HCT116 (cell line): ENCODE measurements around the gene ZNF492. TPM values are rescaled to one million over a fixed set of nuclear protein-coding genes. Genes with fewer than 3 reads are reported as not detected.

Source experiments
- ATAC-seq: fragments of 200-7000 bp; cut with Tn5 transposase; 2 replicates; pipeline ENCODE4 v1.9.1; 2020; ENCODE audit warnings: mild to moderate bottlenecking, moderate library complexity
- BruUV-seq: library from RNA; stranded (reverse); fragments of 400-500 nt; replicated peaks from 2 replicates; lab custom pipeline; 2021; lab: Mats Ljungman, UMichigan
- CTCF ChIA-PET: fragments of 300-600 bp; sonication (Branson Sonifier 250); formaldehyde crosslinking; loops from one replicate; lab custom pipeline; 2021; ENCODE audit warnings: antibody characterized with exemption; lab: Charles Lee
- POLR2A ChIA-PET: fragments of 300-600, 350-600 bp; sonication (Branson Sonifier 250); formaldehyde crosslinking; loops from one replicate; lab custom pipeline; 2021; ENCODE audit warnings: antibody characterized with exemption; lab: Charles Lee
- RAD21 ChIA-PET, 2 experiments: fragments of 300-600 bp; sonication (Branson Sonifier 250); formaldehyde crosslinking; loops; one replicate each; lab custom pipeline; 2023; ENCODE audit warnings: low total read pairs in 2 of 2; ENCODE audit not compliant: uncharacterized antibody in 2 of 2, unreplicated experiment in 2 of 2, low non-redundant PET in 1 of 2; lab: Charles Lee
- DNase-seq: peaks from one replicate; pipeline ENCODE4 v3.0.0-alpha.2; 2010; ENCODE audit warnings: low read depth, low spot score
- H2AFZ ChIP-seq: fragments of 200-600 bp; shearing (Covaris generic), sonication (generic); 2 replicates; pipeline ENCODE4 v1.6.1; 2017; ENCODE audit warnings: low read depth, mixed run types, mixed read lengths, antibody characterized with exemption, low read length; ENCODE audit not compliant: poor library complexity, severe bottlenecking
- H3K27ac ChIP-seq: 2 replicates; pipeline ENCODE4 v1.5.1; 2012; ENCODE audit warnings: low read depth, low read length
- H3K27me3 ChIP-seq: fragments of 200-600 bp; sonication (generic); 2 replicates; pipeline ENCODE4 v1.6.1; 2016; ENCODE audit warnings: mixed run types, low read length, mixed read lengths; ENCODE audit not compliant: insufficient read depth
- H3K36me3 ChIP-seq, 2 experiments: fragments of 200-500 bp in 1 of 2; fragments of 200-600 bp in 1 of 2; sonication (Bioruptor generic) in 1 of 2; sonication (generic) in 1 of 2; 2 replicates each; pipeline versions ENCODE4 v1.5.1 to v1.6.1; 2014 to 2016; ENCODE audit warnings: low read length in 2 of 2, inconsistent platforms in 1 of 2, mixed read lengths in 1 of 2, mixed run types in 1 of 2; ENCODE audit not compliant: insufficient read depth in 2 of 2, control insufficient read depth in 1 of 2
- H3K4me1 ChIP-seq, 2 experiments: fragments of 200-600 bp in 1 of 2; sonication (generic) in 1 of 2; 2 replicates each; pipeline versions ENCODE4 v1.5.1 to v1.6.1; 2012 to 2017; ENCODE audit warnings: low read length in 2 of 2, inconsistent platforms in 1 of 2, mild to moderate bottlenecking in 1 of 2, mixed read lengths in 1 of 2, mixed run types in 1 of 2, moderate library complexity in 1 of 2; ENCODE audit not compliant: insufficient read depth in 2 of 2, control insufficient read depth in 1 of 2
- H3K4me2 ChIP-seq: fragments of 200-600 bp; sonication (generic); 2 replicates; pipeline ENCODE4 v1.6.1; 2017; ENCODE audit warnings: mixed run types, low read length, mixed read lengths
- H3K4me3 ChIP-seq, 2 experiments: fragments of 200-600 bp in 1 of 2; sonication (generic) in 1 of 2; replicated peaks in 1 of 2; 2 replicates each; pipeline ENCODE4 v1.5.1; 2011 to 2016; ENCODE audit warnings: low read length in 2 of 2, control low read depth in 1 of 2, low read depth in 1 of 2, mild to moderate bottlenecking in 1 of 2, mixed read lengths in 1 of 2, mixed run types in 1 of 2
- H3K79me2 ChIP-seq: fragments of 200-600 bp; sonication (generic); 2 replicates; pipeline ENCODE4 v1.6.1; 2017; ENCODE audit warnings: mild to moderate bottlenecking, mixed run types, low read length, moderate library complexity, mixed read lengths; ENCODE audit not compliant: insufficient read depth
- H3K9ac ChIP-seq: fragments of 200-600 bp; sonication (generic); 2 replicates; pipeline ENCODE4 v1.6.1; 2016; ENCODE audit warnings: low read length, mixed read lengths
- H3K9me2 ChIP-seq: fragments of 200-600 bp; sonication (generic), shearing (Covaris generic); 2 replicates; pipeline ENCODE4 v1.6.1; 2017; ENCODE audit warnings: mixed run types, mild to moderate bottlenecking, moderate library complexity; ENCODE audit not compliant: insufficient read depth
- H3K9me3 ChIP-seq, 2 experiments: fragments of 200-500 bp in 1 of 2; fragments of 200-600 bp in 1 of 2; sonication (Bioruptor generic) in 1 of 2; sonication (generic) in 1 of 2; 2 replicates each; pipeline ENCODE4 v1.6.1; 2014 to 2017; ENCODE audit warnings: low read length in 2 of 2, mixed read lengths in 2 of 2, inconsistent platforms in 1 of 2, low read depth in 1 of 2, mild to moderate bottlenecking in 1 of 2, mixed run types in 1 of 2, moderate library complexity in 1 of 2; ENCODE audit not compliant: control insufficient read depth in 1 of 2, insufficient read depth in 1 of 2
- H4K20me1 ChIP-seq: fragments of 200-600 bp; sonication (generic), shearing (Covaris generic); 2 replicates; pipeline ENCODE4 v1.6.1; 2017; ENCODE audit warnings: mixed run types, mild to moderate bottlenecking, moderate library complexity; ENCODE audit not compliant: insufficient read depth
- CEBPB ChIP-seq: IDR thresholded peaks from 2 replicates; pipeline ENCODE4 v1.6.1; 2012; ENCODE audit warnings: low read depth
- EZH2 ChIP-seq: fragments of 200-600 bp; sonication (generic); IDR thresholded peaks from 2 replicates; pipeline ENCODE4 v1.6.1; 2017; ENCODE audit warnings: antibody characterized with exemption, mixed run types
- EZH2phosphoT487 ChIP-seq: fragments of 200-600 bp; IDR thresholded peaks from 2 replicates; pipeline ENCODE4 v1.6.1; 2018; ENCODE audit warnings: antibody characterized with exemption, borderline replicate concordance
- intact Hi-C: fragments of 100-400 bp; cut with micrococcal nuclease; formaldehyde crosslinking; loops from 2 replicates; pipeline ENCODE4 v1.10.0; 2022
- total RNA-seq: library from RNA; stranded (reverse); gene quantifications from one replicate; pipeline ENCODE4 v1.2.1, GENCODE V29; 2021; ENCODE audit not compliant: unreplicated experiment

The ZNF492 gene
- total RNA-seq, 1 experiment from 2014 or later: not detected

DNA sequence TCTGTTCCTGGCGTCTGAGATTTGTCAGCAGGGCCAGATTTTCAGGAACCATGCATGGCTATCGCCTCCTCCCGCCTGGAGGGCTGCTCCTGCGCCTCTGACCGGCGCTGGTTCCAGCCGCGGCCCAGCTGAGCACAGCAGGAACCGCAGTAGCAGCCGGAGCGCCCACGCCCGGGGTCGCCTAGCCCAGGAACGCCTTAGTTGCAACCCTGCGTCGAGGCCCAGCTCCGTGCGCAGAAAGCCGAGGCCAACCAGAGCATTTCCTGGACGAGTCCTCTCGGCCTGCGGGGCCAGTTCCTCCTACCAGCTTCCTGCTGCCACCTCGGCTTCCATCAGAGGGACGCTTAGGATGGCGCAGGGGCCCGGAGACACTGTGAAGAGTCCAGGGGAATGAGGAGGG is 74.9 kb downstream of the ZNF492 start:
- H3K79me2 ChIP-seq: no peaks in the 10 kb centered on the region
- CTCF ChIA-PET: no interaction called here
- no peak overlapping the region for H3K27ac ChIP-seq
- H3K9ac ChIP-seq: no peak overlapping the region
- H3K27me3 ChIP-seq: no peaks in the 10 kb centered on the region
- peaks cover 0 to 12% of the 10 kb centered on the region in 2 experiments; a peak in 2 of 4 replicates for H3K9me3 ChIP-seq
- no peaks in the 10 kb centered on the region for H3K4me1 ChIP-seq
- BruUV-seq: no TSS peak
- no peak for DNase-seq
- POLR2A ChIA-PET: no interaction called here
- no peaks in the 10 kb centered on the region for H4K20me1 ChIP-seq
- H3K36me3 ChIP-seq: no peaks in the 10 kb centered on the region
- H3K9me2 ChIP-seq: no peaks in the 10 kb centered on the region
- intact Hi-C loops: no loop called here
- RAD21 ChIA-PET: no interaction called here
- no peak overlapping the region for H3K4me3 ChIP-seq
- TF ChIP-seq EZH2 (no peak), EZH2phosphoT487 (no peak), CEBPB (no peak)
- TF ChIP-seq, all 23 proteins: peak for 0
- ATAC-seq: no peak
- Histone ChIP-seq H2AFZ (no peak overlapping the region), H3K4me2 (no peak overlapping the region)

Other genes starting within 250 kb of the ZNF492 start
- gene ZNF98, start 212.0 kb upstream of the ZNF492 start, total RNA-seq: not detected
- gene ZNF99, start 149.8 kb downstream of the ZNF492 start, total RNA-seq: not detected
- not detected for gene ZNF723, start 198.0 kb downstream of the ZNF492 start, total RNA-seq